ENCODE data around the gene FAM228A. TPM values are rescaled to one million over a fixed set of nuclear protein-coding genes. Genes with fewer than 3 reads are reported as not detected.

FAM228A gene
- total and polyA plus RNA-seq, 2 of the 4 experiments (the other 2 are of a cell fraction): not detected

GRCh38 chr2:24164416-24164973 lies 10.4 kb upstream of the FAM228A start:
- Histone ChIP-seq H2BK20ac (ENCODE audit: low read depth, low read length) (no peak overlapping the region), H3K79me1 (ENCODE audit: low read depth in 1 of 2, low read length in 2 of 2) (no peaks in the 10 kb centered on the region), H3K4me3 (ENCODE audit: insufficient read depth, low read depth, low read length) (no peak overlapping the region), H2BK5ac (ENCODE audit: low read depth, low read length, poor library complexity, severe bottlenecking) (no peak overlapping the region), H3K9ac (ENCODE audit: low read depth, low read length) (no peak overlapping the region), H3K4me2 (ENCODE audit: low read depth, low read length) (no peak overlapping the region), H2AK9ac (replicated peaks; ENCODE audit: low read depth, low read length, poor library complexity) (no peak overlapping the region), H3K27ac (ENCODE audit: insufficient read depth, low read length) (no peak overlapping the region), H4K20me1 (ENCODE audit: insufficient read depth, low read length) (no peaks in the 10 kb centered on the region), H3K4ac (ENCODE audit: low read depth, low read length) (no peak overlapping the region), H3K9me1 (ENCODE audit: insufficient read depth, low read length) (no peaks in the 10 kb centered on the region; the same call in 1 of the 2 replicates), H4K91ac (ENCODE audit: insufficient read depth, low read depth, low read length) (no peak overlapping the region), H2AFZ (replicated peaks; ENCODE audit: low read length, poor library complexity) (no peak overlapping the region), H3K56ac (ENCODE audit: extremely low read depth, insufficient read depth, low read length) (no peak overlapping the region), H3K9me3 (ENCODE audit: control insufficient read depth, insufficient read depth, low read length) (no peaks in the 10 kb centered on the region), H4K8ac (ENCODE audit: low read depth in 2 of 2, low read length in 2 of 2) (no peak overlapping the region), H3K18ac (ENCODE audit: low read depth, low read length) (no peak overlapping the region), H3K27me3 (ENCODE audit: control insufficient read depth, insufficient read depth, low read length) (no peaks in the 10 kb centered on the region; the same call in 1 of the 2 replicates), H2BK120ac (ENCODE audit: low read depth, low read length) (no peak overlapping the region), H3K4me1 (ENCODE audit: control insufficient read depth, insufficient read depth, low read length) (no peaks in the 10 kb centered on the region), H4K5ac (ENCODE audit: low read depth, low read length) (no peak overlapping the region), H2AK5ac (ENCODE audit: low read depth, low read length) (no peak overlapping the region), H3K23ac (ENCODE audit: low read depth, low read length) (no peak overlapping the region), H3K36me3 (ENCODE audit: control insufficient read depth, insufficient read depth, low read length) (no peaks in the 10 kb centered on the region), H2BK15ac (ENCODE audit: low read depth, low read length) (no peak overlapping the region), H3K14ac (replicated peaks; ENCODE audit: low read depth, low read length) (no peak overlapping the region)
- in situ Hi-C loops (cut with MboI; ENCODE audit: low sequenced_read_pairs): no loop called here
- dilution Hi-C loops (cut with HindIII; ENCODE audit: low sequenced_read_pairs, unreplicated experiment): no loop called here
- BruUV-seq (replicated peaks): no TSS peak
- POLR2A ChIA-PET (ENCODE audit: unreplicated experiment): no interaction called here
- WGBS, 2 experiments (ENCODE audit: extremely low coverage in 2 of 2, insufficient read length in 1 of 2): no CpG with 5 or more reads among the region's 8 CpGs
- no peak for DNase-seq
- CTCF ChIA-PET: no interaction called here
- peak; percentile 46 for ATAC-seq (ENCODE audit: low read depth)
- TF ChIP-seq POLR2A (IDR thresholded peaks at IDR 0.05; ENCODE audit: low read depth, low read length) (no peak), SMC3 (IDR thresholded peaks at IDR 0.05; ENCODE audit: low read depth, low read length) (peak; percentile 59), RAD21 (IDR thresholded peaks at IDR 0.05; ENCODE audit: low read length) (peak; percentile 56), CTCF (conservative IDR thresholded peaks at IDR 0.05; ENCODE audit: low read depth, low read length) (peak; percentile 76)
- intact Hi-C loops (cut with micrococcal nuclease): no loop called here
